Hindlimb muscle (tissue), 1 donor: ENCODE measurements around the gene EFCAB14. TPM values are rescaled to one million over a fixed set of nuclear protein-coding genes. Genes with fewer than 3 reads are reported as not detected.
"Not testable (repeated sequence)": the region's sequence is repeated elsewhere in the genome, so short reads cannot be mapped to it uniquely, and the experiment has no call there.

ENCODE experiments used
- DNase-seq: peaks from one replicate; pipeline ENCODE4 v3.0.0-alpha.2; 2013
- polyA plus RNA-seq: library from polyadenylated mRNA; unstranded; fragments of 120-200 nt; gene quantifications from one replicate; pipeline ENCODE4 v1.2.1, GENCODE V29; 2013; ENCODE audit not compliant: insufficient read length

EFCAB14 gene
- polyA plus RNA-seq = 95.7 TPM

- peak; percentile 96 for DNase-seq
Observed at GRCh38 chr1:46718727-46719622, at the start of gene EFCAB14. EFCAB14 (minus strand) TSS chr1:46719114; CDS start chr1:46718087, 1,027 bp downstream.

GRCh38 chr1:46768445-46768844 is 49.5 kb upstream of the EFCAB14 start:
- no peak for DNase-seq

GRCh38 chr1:46767649-46768282 is 48.9 kb upstream of the EFCAB14 start:
- DNase-seq = no peak

- DNase-seq = no peak
Observed at GRCh38 chr1:46764402-46764801, 45.5 kb upstream of the EFCAB14 start.

GRCh38 chr1:46761740-46762139 is 42.8 kb upstream of the EFCAB14 start:
- DNase-seq = no peak

GRCh38 chr1:46760558-46761166 is 41.7 kb upstream of the EFCAB14 start:
- no peak for DNase-seq

GRCh38 chr1:46757956-46758528 is 39.1 kb upstream of the EFCAB14 start:
- no peak for DNase-seq

- DNase-seq = no peak
Observed at GRCh38 chr1:46757247-46757955, 38.5 kb upstream of the EFCAB14 start.

GRCh38 chr1:46755121-46755520 is 36.2 kb upstream of the EFCAB14 start:
- no peak for DNase-seq

- DNase-seq = not testable (repeated sequence)
Observed at GRCh38 chr1:46754707-46755106, 35.8 kb upstream of the EFCAB14 start.

- no peak for DNase-seq
Observed at GRCh38 chr1:46753985-46754384, 35.1 kb upstream of the EFCAB14 start.

- DNase-seq = no peak
Observed at GRCh38 chr1:46749921-46750404, 31.0 kb upstream of the EFCAB14 start.

- no peak for DNase-seq
Observed at GRCh38 chr1:46749404-46749803, 30.5 kb upstream of the EFCAB14 start.

GRCh38 chr1:46747683-46748288 is 28.9 kb upstream of the EFCAB14 start:
- DNase-seq = peak; percentile 8

- DNase-seq = no peak
Observed at GRCh38 chr1:46742069-46742468, 23.2 kb upstream of the EFCAB14 start.

GRCh38 chr1:46735708-46736324 is 16.9 kb upstream of the EFCAB14 start:
- DNase-seq = peak; percentile 34

- DNase-seq = not testable (repeated sequence)
Observed at GRCh38 chr1:46728327-46728873, 9.5 kb upstream of the EFCAB14 start.

- DNase-seq = no peak
Observed at GRCh38 chr1:46725736-46726108, 6.8 kb upstream of the EFCAB14 start.

- peak; percentile 50 for DNase-seq
Observed at GRCh38 chr1:46724991-46725735, 6.2 kb upstream of the EFCAB14 start.

- no peak for DNase-seq
Observed at GRCh38 chr1:46723901-46724300, 5.0 kb upstream of the EFCAB14 start.
